Effector CD4-positive, alpha-beta T cell (primary cell): ENCODE results near the gene BMP7.
"Not testable (repeated sequence)": the region's sequence is repeated elsewhere in the genome, so short reads cannot be mapped to it uniquely, and the experiment has no call there.

ENCODE experiments used
- DNase-seq: peaks from one replicate; pipeline ENCODE4 v3.0.0-alpha.2; 2020

The BMP7 gene

DNA sequence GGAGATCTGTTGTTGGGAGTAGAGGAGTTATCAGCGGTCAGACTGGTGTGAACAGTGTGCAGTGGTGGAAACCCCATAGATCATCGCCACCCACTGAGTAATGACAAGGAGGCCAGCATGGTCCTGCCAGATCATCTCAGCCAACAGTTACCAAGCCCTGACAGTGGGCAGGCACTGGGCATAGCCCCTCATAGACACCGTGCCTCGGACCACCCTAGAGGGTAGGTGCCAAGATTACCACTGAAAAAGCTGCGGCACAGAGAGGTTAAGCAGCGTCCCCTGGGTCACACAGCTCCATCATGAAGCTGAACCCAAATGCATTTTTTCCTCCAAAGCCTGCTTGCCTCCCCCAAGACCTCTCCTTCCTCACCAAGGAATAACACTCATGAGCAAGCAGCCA, 21.5 kb upstream of the BMP7 start:
- no peak for DNase-seq

DNA sequence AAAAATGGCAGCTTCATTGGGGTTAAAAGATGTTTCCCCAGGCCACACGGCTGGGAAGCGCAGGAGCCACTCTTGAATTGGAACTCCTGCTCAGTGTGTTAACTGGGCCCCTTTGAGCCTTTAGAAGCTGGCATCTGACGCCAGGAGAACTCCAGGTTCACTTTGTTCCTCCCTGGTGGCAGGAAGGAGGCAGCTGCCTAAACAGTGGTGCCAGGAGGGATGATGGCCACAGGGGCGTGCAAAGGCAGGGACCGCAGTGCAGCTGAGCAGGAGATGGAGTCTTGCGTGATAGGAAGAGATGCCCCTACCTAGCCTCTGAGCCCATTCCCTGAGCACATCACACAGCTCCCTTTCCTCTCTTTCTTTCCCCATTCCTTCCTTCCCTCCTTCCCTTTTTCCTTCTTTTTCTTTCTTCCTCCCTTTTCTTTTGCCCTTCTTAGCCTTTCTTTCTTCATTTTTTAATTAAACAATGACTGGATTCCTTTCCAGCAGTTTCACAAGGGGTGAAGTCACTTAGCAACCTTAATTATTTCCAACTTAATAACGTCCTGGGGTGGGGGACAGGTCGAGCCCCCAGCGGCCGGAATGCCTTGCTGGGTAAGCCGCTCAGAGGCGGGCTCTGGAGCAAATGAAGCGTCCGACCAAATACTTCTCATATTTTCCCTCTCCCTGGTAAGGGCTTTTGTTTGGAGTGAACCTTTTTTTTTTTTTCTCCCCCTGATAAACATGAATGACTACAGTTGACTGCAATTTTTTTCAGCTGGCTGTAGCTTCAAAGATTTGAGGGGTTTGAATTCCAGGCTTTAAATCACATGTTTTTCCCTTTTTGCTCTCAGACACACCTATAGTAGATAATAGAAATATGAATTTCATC, 20.8 kb upstream of the BMP7 start:
- DNase-seq = no peak

DNA sequence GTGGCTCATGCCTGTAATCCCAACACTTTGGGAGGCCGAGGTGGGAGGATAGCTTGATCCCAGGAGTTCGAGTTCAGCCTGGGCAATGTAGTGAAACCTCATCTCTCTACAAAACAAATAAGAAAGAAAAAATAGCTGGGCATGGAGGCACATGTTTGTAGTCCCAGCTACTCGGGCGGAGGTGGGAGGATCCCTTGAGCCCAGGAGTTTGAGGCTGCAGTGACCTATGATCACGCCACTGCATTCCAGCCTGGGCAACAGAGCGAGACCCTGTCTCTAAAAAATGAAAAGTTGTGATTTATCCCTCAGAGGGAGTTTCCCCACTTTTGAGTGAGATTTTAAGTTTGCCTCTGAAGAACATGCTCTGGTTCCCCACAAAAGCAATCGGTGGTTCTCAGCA, 17.4 kb upstream of the BMP7 start:
- DNase-seq = no peak

DNA sequence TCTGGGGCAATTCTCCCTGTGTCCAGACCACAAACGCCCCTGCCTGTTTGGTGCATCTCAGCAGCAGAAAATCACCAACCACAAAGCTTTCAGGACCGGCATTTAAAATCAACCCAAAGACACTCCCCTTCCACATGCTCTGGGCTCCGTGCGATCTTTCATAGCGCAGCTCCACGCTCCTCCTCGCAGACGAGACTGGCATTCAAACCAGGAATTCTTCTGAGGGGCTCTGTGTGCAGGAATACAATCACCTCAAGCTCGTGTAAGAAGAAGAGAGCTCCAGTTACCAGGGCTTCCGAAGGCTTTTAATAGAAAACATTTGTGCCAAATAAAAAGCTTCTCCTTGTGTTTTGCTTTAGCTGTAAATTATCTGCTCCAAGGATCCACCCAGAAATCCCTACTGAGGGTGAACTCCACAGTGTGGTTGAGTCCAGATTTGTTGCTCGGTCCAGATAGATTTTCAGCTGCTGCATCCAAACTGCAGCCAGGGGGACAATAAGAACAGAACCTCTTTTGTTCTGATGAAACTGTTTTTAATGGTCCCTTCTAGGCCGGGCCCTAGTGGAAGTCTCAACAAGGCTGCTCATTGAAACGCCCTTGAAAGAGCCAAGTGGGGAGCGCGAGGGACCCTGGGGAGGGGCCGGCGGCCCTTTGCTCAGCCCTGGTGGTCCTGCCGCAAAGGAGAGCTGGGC, 16.4 kb upstream of the BMP7 start:
- no peak for DNase-seq

DNA sequence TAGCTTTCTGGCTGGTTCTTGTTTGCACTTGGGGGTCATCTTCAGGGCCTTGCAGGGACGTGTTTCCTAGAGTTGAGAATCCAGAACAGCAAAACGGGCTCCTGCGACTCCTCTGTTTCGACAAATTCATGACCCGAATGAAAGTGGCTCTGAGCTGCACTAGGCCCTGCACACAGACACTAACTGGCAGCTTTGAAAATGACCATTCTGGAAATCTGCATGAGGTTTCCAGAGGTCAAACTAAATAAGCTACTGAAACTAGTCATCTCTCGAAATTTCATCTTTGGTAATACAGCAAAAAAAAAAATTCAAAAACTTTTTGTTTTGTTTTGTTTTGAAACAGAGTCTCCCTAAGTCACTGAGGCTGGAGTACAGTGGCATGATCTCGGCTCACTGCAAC, 15.5 kb upstream of the BMP7 start:
- no peak for DNase-seq

DNA sequence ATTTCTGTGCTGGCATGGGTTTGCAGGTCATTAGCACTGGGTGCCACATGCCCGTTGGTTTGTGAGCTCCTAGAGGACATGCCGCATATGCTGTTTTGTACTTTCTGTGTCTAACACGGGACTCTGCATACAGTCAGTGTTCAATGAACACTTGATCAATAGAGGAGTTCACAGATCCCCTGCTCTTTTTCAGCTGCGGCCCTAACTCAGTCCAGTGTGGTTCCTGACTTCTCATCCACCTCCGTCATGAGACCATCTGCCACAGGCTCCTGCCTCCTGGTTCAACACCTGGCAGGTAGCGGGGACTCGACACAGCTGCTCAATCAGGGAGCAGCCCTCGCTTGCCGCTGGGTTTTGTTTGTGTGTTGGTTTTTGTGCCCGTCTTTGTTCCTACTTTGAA, 13.8 kb upstream of the BMP7 start:
- DNase-seq = no peak

DNA sequence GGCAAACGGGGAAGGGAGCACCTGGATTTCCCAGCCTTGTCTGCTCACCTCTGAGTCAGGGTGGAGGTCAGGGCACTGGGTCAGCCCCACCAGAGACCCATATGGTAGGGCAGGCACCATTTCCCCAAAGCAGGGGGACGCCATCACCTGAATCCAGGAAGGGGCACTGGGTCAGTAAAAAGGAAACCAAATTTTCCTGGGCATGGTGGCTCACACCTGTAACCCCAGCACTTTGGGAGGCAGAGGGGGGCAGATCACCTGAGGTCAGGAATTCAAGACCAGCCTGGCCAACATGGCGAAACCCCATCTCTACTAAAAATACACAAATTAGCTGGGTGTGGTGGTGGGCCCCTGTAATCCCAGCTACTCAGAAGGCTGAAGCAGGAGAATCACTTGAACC, 13.1 kb upstream of the BMP7 start:
- DNase-seq = not testable (repeated sequence)

DNA sequence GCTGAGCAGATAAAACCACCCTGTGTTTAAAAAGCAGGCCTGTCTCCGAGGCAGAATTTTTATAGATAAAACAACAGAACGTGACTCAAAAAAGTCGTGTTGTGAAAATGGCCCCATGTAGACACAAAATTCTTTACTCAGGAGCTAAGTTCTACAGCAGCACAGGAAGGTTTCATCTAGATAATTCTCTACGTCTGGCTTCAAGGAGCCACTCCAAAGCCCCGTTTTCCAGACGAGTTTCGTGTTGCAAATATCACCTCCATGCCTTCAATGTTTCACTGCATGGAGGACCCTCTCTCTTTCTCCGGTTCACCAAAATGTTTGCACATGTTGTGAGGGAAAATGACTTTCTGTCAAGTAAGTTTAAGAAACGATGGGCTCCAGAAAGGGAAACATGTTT, 12.0 kb upstream of the BMP7 start:
- DNase-seq = no peak

DNA sequence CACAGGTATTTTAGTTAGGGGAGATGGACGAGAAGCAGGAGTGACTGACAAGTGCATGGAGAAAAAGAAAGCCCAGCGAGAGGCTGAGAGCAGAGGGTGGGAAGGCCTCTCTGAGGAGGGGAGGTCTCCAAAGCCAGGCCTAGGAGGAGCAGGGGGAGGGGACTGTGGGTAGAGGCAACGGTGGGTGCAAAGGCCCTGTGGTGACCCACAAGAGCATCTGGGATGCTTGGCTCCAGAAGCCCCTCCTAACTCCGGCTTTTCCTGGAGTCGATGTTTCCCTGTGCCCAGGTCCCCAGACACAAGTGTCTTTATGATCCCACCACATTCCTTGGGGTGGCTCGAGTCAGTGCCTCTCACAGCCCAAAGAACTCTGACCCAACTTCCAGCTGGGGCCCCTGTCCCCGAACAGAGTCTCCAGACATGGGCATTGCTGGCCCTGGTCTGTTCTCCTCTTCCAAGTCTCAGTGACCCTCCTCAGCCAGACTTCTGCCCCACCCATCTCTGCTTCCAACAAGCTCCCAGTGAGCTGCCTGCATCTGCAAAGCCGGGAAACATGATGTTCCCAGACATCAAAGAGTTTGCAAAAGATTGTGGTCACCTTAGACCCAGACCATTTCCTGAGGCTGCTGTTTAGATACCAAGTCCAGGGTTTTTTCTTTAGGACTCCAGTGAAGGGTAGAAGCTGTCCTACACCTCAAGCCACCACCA, 11.1 kb upstream of the BMP7 start:
- DNase-seq = no peak

DNA sequence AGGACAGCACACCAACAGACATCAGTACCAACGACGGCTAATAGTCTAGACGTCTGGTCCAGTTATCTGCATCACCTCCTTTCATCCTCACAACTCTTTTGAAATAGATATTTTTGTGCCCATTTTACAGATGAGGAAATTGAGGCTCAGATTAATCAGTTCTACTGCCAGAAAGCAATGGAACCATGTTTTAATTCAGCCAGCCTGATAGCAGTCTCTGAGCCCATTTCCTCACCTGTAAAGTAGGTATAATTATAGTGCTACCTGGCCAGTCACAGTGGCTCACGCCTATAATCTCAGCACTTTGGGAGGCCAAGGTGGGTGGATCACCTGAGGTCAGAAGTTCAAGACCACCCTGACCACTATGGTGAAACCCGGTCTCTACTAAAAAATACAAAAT, 9.8 kb upstream of the BMP7 start:
- DNase-seq = no peak

DNA sequence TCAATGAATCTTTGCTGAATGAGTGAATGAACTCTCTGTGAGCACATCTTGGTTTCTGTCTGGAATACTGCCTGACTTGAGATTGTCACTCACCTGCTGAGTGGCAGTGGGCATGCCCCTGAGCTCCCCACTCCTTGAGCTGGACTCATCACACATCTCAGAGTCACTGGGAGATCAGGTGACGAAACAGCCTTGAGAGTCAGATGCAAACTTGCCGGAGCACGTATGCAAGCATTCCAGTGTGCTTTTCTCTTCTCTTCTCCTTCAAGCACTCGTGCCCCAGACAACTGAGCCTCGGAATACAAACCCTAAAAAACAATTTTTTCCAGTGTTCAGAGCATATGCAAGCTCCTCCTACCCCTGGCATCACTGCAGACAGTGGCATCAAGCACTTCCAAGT, 9.4 kb upstream of the BMP7 start:
- DNase-seq = no peak

DNA sequence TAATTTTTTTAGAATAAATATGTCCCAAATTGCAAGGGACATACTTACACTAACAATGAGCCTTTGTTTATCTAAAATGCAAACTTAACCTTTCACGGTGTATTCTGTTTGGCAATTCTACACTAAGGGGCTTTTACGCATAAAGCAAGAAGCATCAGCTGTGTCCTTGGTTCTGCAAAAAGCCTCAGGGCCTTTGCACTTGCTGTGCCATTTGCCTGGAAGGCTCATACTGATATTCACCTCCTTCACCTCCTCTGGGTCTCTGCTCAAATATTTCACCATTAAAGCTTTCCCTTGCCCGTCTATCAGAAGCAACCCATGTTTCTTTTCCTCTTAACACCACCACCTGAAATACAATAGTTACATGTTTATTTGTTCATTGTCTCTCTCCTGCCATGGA, 8.9 kb upstream of the BMP7 start:
- DNase-seq = no peak

DNA sequence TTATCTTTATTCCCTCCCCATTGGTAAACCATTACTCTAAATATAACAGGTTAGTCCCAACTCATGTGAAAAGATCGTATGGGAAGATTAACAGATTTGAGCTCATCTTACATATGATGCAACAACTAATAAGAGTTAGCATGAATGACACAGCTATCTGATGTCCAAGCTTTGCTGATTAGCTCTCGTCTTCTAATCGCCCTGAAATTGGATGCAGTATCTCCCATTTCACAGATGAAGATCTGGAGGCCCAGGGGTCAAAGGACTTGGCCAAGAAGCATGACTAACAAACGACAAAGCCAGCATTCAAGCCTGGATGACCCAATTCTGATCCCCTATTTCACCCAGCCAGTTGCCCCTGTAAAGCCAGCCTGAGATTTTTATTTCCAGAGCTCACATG, 8.4 kb upstream of the BMP7 start:
- no peak for DNase-seq

DNA sequence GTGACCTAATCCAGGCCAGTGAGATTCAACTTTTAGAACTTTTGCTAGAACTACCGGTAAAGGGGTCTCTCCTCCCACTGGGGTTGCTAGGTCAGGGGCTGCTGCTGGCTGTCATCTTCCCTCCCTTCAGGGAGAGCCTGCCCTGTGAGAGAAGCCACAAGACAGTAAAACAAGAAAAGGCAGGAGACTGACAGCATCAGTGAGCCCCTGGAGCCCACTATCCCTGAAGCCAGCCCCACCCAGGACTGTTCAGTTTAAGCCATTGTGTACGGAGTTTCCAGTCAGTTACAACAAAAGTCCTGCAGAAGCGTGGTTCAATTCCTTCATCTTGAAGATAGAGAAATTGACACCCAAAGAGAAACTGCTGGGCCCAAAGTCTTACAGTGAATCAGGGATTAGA, 7.9 kb upstream of the BMP7 start:
- DNase-seq = no peak

DNA sequence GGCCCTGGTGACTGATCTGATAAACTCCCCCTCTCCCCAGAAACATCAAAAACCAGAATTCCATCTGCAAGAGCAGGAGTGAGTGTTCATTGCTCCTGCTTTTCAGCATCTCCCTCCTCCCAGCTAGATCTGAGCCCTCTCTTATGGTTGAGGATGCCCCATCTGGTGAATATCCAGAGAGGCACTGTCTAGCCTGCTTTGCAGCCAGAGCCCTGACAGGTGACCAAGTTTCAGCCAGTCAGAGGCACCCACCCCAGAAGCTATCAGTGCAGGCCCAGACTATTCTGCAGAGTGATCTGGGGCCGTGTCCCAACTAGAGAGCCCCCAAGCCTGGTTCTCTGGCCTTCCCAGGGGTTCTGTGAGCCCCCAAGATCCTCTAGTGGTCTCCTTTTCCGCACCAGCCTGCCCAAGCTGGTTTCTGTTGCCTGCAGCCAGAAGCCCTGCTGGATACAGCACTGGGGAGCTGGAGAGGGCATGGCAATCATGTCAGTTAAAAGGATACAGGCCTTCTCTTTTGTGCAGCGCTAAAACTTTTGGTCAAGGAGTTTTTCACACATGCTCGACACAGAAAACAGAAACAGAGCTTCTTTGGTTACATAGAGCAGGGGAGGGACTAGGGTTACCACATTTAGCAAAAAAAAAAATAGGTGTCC, 6.6 kb upstream of the BMP7 start:
- no peak for DNase-seq

DNA sequence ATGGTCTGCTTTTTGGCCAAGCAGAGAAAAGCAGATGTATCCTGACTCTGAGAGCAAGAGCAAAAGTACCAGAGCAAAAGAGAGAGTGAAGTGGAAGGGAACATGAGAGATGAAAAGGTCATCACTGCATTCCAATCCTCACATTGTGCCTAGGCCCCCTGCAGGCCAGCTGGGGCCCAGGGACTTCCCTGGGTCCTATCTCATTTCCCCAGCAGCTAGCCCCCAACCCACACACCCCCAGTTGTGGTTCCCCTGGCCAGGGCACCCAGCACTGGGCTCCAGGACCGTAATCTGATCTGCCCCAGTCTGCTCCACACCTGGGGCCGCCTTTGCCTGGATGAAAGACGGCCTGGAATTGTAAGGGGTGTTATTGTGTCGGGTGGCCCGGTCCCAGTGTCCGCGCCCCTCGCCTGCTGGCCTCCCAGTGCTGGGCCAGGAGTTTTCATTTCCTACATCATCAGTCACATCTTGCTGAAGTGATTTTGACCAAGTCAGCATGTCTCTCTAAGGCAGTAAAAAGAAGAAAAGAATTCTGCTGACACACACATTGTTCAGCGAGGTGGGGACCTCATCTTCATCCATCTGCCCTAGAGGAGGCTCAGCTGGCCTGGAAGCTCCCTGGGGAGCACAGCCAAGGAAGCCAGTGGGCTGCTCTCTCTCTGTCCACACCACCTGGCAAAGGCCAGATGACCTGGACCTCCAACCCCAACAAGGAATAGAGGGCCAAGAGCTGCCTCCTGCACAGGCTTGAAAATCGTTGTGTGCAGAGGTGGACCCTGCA, 4.0 kb upstream of the BMP7 start:
- DNase-seq = no peak

DNA sequence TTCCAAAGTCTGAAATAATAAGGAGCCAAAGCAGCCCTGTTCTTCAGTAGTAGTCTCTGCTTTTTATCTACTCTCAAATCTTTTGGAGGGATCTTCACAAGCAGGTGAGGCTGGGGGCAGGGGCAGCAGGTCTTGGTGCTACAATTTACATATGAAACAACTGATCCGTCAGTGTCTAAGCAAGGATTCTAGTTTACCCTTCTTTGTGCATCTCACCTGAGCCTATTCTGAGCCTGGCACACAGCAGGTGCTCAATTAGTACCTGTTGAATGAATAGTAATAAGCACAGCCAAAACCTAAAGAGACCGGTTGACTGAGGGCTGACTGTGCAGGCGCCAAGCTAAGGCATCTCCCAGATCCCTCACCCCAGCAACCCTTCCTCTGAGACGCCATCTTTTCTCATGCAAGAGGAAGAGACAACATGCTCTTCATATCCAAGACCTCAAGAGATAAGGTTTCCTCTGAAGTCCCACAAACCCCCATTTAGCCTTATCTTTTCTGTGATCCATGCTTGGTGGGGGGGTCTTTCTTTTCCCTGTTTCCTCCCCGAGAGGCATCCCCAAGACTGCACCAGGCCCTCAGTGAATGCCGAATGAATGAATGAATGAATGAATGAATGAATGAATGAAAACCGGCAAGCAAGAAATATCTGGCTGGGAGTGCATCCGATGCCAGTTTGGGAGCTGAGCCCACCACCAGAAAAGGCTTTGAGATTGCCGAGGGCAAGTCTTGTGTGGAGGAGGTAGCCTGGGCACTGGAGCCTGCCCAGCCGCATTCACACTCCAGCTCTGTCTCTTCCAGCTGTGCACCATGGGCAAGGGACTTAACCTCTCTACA, 2.9 kb upstream of the BMP7 start:
- no peak for DNase-seq

DNA sequence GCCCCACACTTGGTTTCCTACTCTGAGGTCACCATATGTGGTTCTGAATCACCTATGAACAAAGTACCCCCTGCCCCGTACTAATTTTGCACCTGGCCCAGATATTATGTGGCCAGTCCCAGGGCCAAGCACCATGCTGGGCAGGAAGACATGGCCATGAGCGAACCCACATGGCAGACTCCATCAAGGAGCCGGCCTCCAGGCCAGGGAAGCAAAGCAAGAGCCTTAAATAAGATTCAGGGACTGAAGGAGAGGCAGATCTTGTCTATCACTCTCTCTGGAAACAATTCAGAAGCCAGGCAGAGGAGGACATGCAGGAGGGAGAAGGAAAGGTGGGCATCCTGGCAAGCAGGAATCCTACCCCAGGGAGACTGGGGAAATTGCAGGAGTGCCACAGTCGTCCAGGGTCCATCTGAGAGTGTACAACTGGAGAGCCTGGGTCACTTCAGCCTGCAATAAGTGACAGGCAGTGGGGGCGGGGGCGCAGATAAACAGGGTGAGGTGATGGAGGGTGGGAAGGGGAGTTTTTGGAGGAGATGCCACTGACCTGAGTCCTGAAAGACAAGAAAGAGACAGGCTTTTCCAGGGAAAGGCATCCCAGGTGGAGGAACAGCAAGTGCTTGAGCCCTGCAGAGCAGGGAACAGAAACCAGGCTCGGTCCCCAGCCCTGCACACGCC, 2.1 kb upstream of the BMP7 start:
- DNase-seq = no peak

DNA sequence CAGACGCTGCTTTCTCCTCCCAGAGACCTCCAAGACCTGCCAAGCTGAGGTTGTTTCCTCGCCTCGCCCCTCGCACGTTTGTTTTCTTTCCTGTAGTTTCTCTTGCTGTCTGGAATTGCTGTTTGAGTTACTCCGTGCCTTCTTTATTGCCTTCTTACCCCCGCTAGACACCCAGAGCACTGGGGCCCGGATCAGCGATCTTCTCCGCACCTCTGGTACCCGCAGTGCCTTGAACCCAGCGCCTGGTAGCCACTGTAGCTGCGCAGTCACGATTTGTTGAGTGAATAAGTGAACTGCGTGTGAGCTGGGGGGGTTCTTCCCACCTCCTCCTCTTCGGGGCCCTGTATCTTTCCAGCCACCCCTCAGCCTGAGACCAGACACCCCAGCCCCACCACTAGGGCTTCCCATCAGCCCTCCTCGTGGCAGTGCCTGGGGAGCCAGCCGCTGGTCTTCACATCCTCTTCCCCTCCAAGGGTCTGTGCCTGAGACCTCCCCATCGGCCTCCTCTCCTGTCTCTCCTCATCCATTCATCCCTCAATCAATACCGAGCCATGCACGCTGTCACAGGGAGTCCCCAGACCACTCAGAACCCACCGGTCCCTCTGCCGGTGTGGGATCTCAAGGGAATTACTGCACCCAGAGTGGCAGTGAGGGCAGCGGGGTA, 849 bp upstream of the BMP7 start:
- DNase-seq = no peak

DNA sequence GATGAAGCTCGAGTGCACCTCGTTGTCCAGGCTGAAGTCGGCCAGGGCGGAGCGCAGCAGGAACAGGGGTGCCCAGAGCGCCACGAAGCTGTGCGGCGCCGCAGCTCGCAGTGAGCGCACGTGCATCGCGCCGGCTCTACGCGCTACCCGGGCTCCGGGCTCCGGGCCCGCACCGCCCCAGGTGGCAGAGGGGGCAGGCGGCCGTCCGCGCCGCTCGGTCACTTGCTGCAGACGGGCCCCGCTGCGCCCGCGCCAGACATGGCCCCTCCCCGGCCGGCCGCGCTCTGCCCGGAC, 497 bp downstream of the BMP7 start:
- DNase-seq = no peak
